Astrocyte (in vitro differentiated cells and primary cell): ENCODE results near the gene RBM17. TPM values are rescaled to one million over a fixed set of nuclear protein-coding genes. Genes with fewer than 3 reads are reported as not detected.

Experiments used
- DNase-seq: peaks from one replicate; pipeline ENCODE4 v3.0.0-alpha.2; 2010; ENCODE audit warnings: low read depth
- FAIRE-seq: peaks from 2 replicates; lab custom pipeline; 2011; peaks lifted over from hg19 to GRCh38; lab: Jason Lieb, UNC
- H2AFZ ChIP-seq: 2 replicates; pipeline ENCODE4 v1.6.0; 2012; ENCODE audit warnings: low read depth, low read length, inconsistent platforms
- H3K27ac ChIP-seq: 2 replicates; pipeline ENCODE4 v1.5.1; 2011; ENCODE audit warnings: low read depth, low read length, inconsistent platforms
- H3K27me3 ChIP-seq: 2 replicates; pipeline ENCODE4 v1.6.0; 2011; ENCODE audit warnings: low read length, inconsistent platforms; ENCODE audit not compliant: insufficient read depth
- H3K36me3 ChIP-seq: 2 replicates; pipeline ENCODE4 v1.5.1; 2011; ENCODE audit warnings: low read length, inconsistent platforms; ENCODE audit not compliant: insufficient read depth
- H3K4me1 ChIP-seq: 2 replicates; pipeline ENCODE4 v1.5.1; 2011; ENCODE audit warnings: low read length, inconsistent platforms; ENCODE audit not compliant: insufficient read depth
- H3K4me2 ChIP-seq: 2 replicates; pipeline ENCODE4 v1.6.0; 2012; ENCODE audit warnings: low read length, inconsistent platforms
- H3K4me3 ChIP-seq: 2 replicates; pipeline ENCODE4 v1.5.1; 2011; ENCODE audit warnings: low read depth, mild to moderate bottlenecking, low read length, inconsistent platforms; ENCODE audit not compliant: insufficient read depth
- H3K79me2 ChIP-seq: 2 replicates; pipeline ENCODE4 v1.6.0; 2012; ENCODE audit warnings: mild to moderate bottlenecking, low read length, inconsistent platforms; ENCODE audit not compliant: insufficient read depth
- H3K9ac ChIP-seq: 2 replicates; pipeline ENCODE4 v1.6.0; 2012; ENCODE audit warnings: mild to moderate bottlenecking, low read length, inconsistent platforms
- H3K9me3 ChIP-seq: 2 replicates; pipeline ENCODE4 v1.5.1; 2012; ENCODE audit warnings: low read depth, mild to moderate bottlenecking, low read length, inconsistent platforms; ENCODE audit not compliant: insufficient read depth
- H4K20me1 ChIP-seq: 2 replicates; pipeline ENCODE4 v1.6.0; 2012; ENCODE audit warnings: low read length, inconsistent platforms; ENCODE audit not compliant: insufficient read depth
- H3K27ac Mint-ChIP-seq: one replicate; pipeline ENCODE4 v1.8.0; 2021; ENCODE audit warnings: mild to moderate bottlenecking, mixed read lengths; ENCODE audit not compliant: unreplicated experiment
- H3K27me3 Mint-ChIP-seq: one replicate; pipeline ENCODE4 v1.8.0; 2021; ENCODE audit warnings: low read depth, mixed read lengths; ENCODE audit not compliant: unreplicated experiment
- H3K36me3 Mint-ChIP-seq: one replicate; pipeline ENCODE4 v1.8.0; 2021; ENCODE audit warnings: low read depth, mixed read lengths; ENCODE audit not compliant: unreplicated experiment
- H3K4me1 Mint-ChIP-seq: one replicate; pipeline ENCODE4 v1.8.0; 2021; ENCODE audit warnings: low read depth, mixed read lengths; ENCODE audit not compliant: unreplicated experiment
- H3K4me3 Mint-ChIP-seq: one replicate; pipeline ENCODE4 v1.8.0; 2021; ENCODE audit warnings: mild to moderate bottlenecking, moderate library complexity, mixed read lengths; ENCODE audit not compliant: unreplicated experiment
- H3K9me3 Mint-ChIP-seq: one replicate; pipeline ENCODE4 v1.8.0; 2021; ENCODE audit warnings: mild to moderate bottlenecking, mixed read lengths; ENCODE audit not compliant: unreplicated experiment
- CTCF ChIP-seq: IDR thresholded peaks from 2 replicates; pipeline ENCODE4 v1.5.1; 2011; ENCODE audit warnings: low read depth, mild to moderate bottlenecking, inconsistent platforms, low read length, moderate library complexity; ENCODE audit not compliant: insufficient read depth
- EZH2 ChIP-seq: IDR thresholded peaks from 2 replicates; pipeline ENCODE4 v1.6.1; 2012; ENCODE audit warnings: mild to moderate bottlenecking, low read length, inconsistent platforms; ENCODE audit not compliant: insufficient read depth
- total RNA-seq: library from RNA; stranded (reverse); gene quantifications from 2 replicates; pipeline ENCODE4 v1.2.1, GENCODE V29; 2021

RBM17 gene
- total RNA-seq, 1 donor from 2014 or later = 71.3 TPM

- Histone ChIP-seq H3K9ac (no peak overlapping the region), H3K9me3 (no peaks in the 10 kb centered on the region), H2AFZ (no peak overlapping the region), H3K4me3 (no peak overlapping the region), H3K27ac (no peak overlapping the region), H3K27me3 (peaks cover 10% of the 10 kb centered on the region), H3K36me3 (no peaks in the 10 kb centered on the region), H4K20me1 (no peaks in the 10 kb centered on the region), H3K4me1 (no peaks in the 10 kb centered on the region), H3K4me2 (no peak overlapping the region), H3K79me2 (no peaks in the 10 kb centered on the region)
- no peak for FAIRE-seq
- no peaks in the 10 kb centered on the region for H3K36me3 Mint-ChIP-seq
- H3K9me3 Mint-ChIP-seq = peaks cover 7% of the 10 kb centered on the region
- DNase-seq = no peak
- H3K27ac Mint-ChIP-seq = no peak overlapping the region
- no peak overlapping the region for H3K4me3 Mint-ChIP-seq
- TF ChIP-seq EZH2 (no peak), CTCF (no peak)
- peaks cover 12% of the 10 kb centered on the region for H3K27me3 Mint-ChIP-seq
- H3K4me1 Mint-ChIP-seq = peaks cover 11% of the 10 kb centered on the region
These were observed 23.0 kb upstream of the RBM17 start for GRCh38 chr10:6065835-6066234.

- Mint-ChIP-seq H3K4me3 (no peak overlapping the region), H3K4me1 (peaks cover 11% of the 10 kb centered on the region), H3K36me3 (no peaks in the 10 kb centered on the region), H3K27ac (no peak overlapping the region), H3K27me3 (peaks cover 15% of the 10 kb centered on the region), H3K9me3 (peaks cover 7% of the 10 kb centered on the region)
- TF ChIP-seq CTCF (no peak), EZH2 (no peak)
- peaks cover 17% of the 10 kb centered on the region for H3K27me3 ChIP-seq
- no peak overlapping the region for H2AFZ ChIP-seq
- no peak overlapping the region for H3K4me3 ChIP-seq
- H3K4me2 ChIP-seq = no peak overlapping the region
- no peaks in the 10 kb centered on the region for H3K9me3 ChIP-seq
- H4K20me1 ChIP-seq = no peaks in the 10 kb centered on the region
- H3K4me1 ChIP-seq = no peaks in the 10 kb centered on the region
- H3K9ac ChIP-seq = no peak overlapping the region
- no peak overlapping the region for H3K27ac ChIP-seq
- H3K36me3 ChIP-seq = no peaks in the 10 kb centered on the region
- DNase-seq (no peak), FAIRE-seq (no peak)
- no peaks in the 10 kb centered on the region for H3K79me2 ChIP-seq
These were observed 21.4 kb upstream of the RBM17 start for GRCh38 chr10:6067457-6067856.

GRCh38 chr10:6068006-6068405, 20.8 kb upstream of the RBM17 start:
- H3K9me3 Mint-ChIP-seq = peaks cover 7% of the 10 kb centered on the region

More at GRCh38 chr10:6068006-6068405, 20.8 kb upstream of the RBM17 start:
- Histone ChIP-seq H4K20me1 (no peaks in the 10 kb centered on the region), H3K4me1 (no peaks in the 10 kb centered on the region), H3K79me2 (no peaks in the 10 kb centered on the region), H3K36me3 (no peaks in the 10 kb centered on the region), H3K9ac (no peak overlapping the region), H2AFZ (no peak overlapping the region), H3K27ac (no peak overlapping the region), H3K9me3 (no peaks in the 10 kb centered on the region), H3K4me3 (no peak overlapping the region), H3K4me2 (no peak overlapping the region), H3K27me3 (peaks cover 19% of the 10 kb centered on the region)
- H3K4me1 Mint-ChIP-seq = peaks cover 11% of the 10 kb centered on the region
- H3K36me3 Mint-ChIP-seq = no peaks in the 10 kb centered on the region
- peaks cover 16% of the 10 kb centered on the region for H3K27me3 Mint-ChIP-seq
- FAIRE-seq (no peak), DNase-seq (no peak)
- no peak overlapping the region for H3K27ac Mint-ChIP-seq
- no peak overlapping the region for H3K4me3 Mint-ChIP-seq
- TF ChIP-seq EZH2 (no peak), CTCF (no peak)
